Activated naive CD8-positive, alpha-beta T cell (primary cell): Measurements from ENCODE around the gene TDRKH.

ENCODE experiments used
- H3K27ac Mint-ChIP-seq: one replicate; pipeline ENCODE4 v1.8.0; 2021; ENCODE audit warnings: mixed read lengths
- H3K27me3 Mint-ChIP-seq: one replicate; pipeline ENCODE4 v1.8.0; 2021; ENCODE audit warnings: mixed read lengths
- H3K36me3 Mint-ChIP-seq: one replicate; pipeline ENCODE4 v1.8.0; 2021; ENCODE audit warnings: mixed read lengths
- H3K4me1 Mint-ChIP-seq: one replicate; pipeline ENCODE4 v1.8.0; 2021; ENCODE audit warnings: low read depth, mixed read lengths
- H3K4me3 Mint-ChIP-seq: one replicate; pipeline ENCODE4 v1.8.0; 2021; ENCODE audit warnings: mild to moderate bottlenecking, mixed read lengths
- H3K9me3 Mint-ChIP-seq: one replicate; pipeline ENCODE4 v1.8.0; 2021; ENCODE audit warnings: low read depth, mixed read lengths

Gene TDRKH

GRCh38 chr1:151829352-151830046, 39.2 kb upstream of the TDRKH start:
- no peaks in the 10 kb centered on the region for H3K27me3 Mint-ChIP-seq
- peak overlapping the region; percentile 52 for H3K4me3 Mint-ChIP-seq
- peaks cover 71% of the 10 kb centered on the region for H3K4me1 Mint-ChIP-seq
- no peaks in the 10 kb centered on the region for H3K36me3 Mint-ChIP-seq
- H3K27ac Mint-ChIP-seq: peak overlapping the region; percentile 46
- no peaks in the 10 kb centered on the region for H3K9me3 Mint-ChIP-seq

GRCh38 chr1:151828921-151829320, 38.6 kb upstream of the TDRKH start:
- Mint-ChIP-seq H3K4me3 (peak overlapping the region; percentile 52), H3K4me1 (peaks cover 66% of the 10 kb centered on the region), H3K9me3 (no peaks in the 10 kb centered on the region), H3K36me3 (no peaks in the 10 kb centered on the region), H3K27ac (no peak overlapping the region), H3K27me3 (no peaks in the 10 kb centered on the region)

- Mint-ChIP-seq H3K36me3 (no peaks in the 10 kb centered on the region), H3K4me3 (peak overlapping the region; percentile 53), H3K4me1 (peaks cover 57% of the 10 kb centered on the region), H3K9me3 (no peaks in the 10 kb centered on the region), H3K27ac (no peak overlapping the region), H3K27me3 (no peaks in the 10 kb centered on the region)
Measured at GRCh38 chr1:151827853-151828252, 37.6 kb upstream of the TDRKH start.

GRCh38 chr1:151825751-151826660, 35.7 kb upstream of the TDRKH start:
- H3K27ac Mint-ChIP-seq: peak overlapping the region; percentile 13
- H3K36me3 Mint-ChIP-seq: no peaks in the 10 kb centered on the region
- peaks cover 57% of the 10 kb centered on the region for H3K4me1 Mint-ChIP-seq
- no peaks in the 10 kb centered on the region for H3K9me3 Mint-ChIP-seq
- H3K27me3 Mint-ChIP-seq: no peaks in the 10 kb centered on the region
- H3K4me3 Mint-ChIP-seq: peak overlapping the region; percentile 22

- no peak overlapping the region for H3K4me3 Mint-ChIP-seq
- H3K36me3 Mint-ChIP-seq: no peaks in the 10 kb centered on the region
- H3K4me1 Mint-ChIP-seq: peaks cover 58% of the 10 kb centered on the region
- no peaks in the 10 kb centered on the region for H3K27me3 Mint-ChIP-seq
- H3K27ac Mint-ChIP-seq: no peak overlapping the region
- no peaks in the 10 kb centered on the region for H3K9me3 Mint-ChIP-seq
Measured at GRCh38 chr1:151825204-151825603, 34.9 kb upstream of the TDRKH start.

GRCh38 chr1:151823175-151823574, 32.9 kb upstream of the TDRKH start:
- Mint-ChIP-seq H3K4me3 (no peak overlapping the region), H3K36me3 (no peaks in the 10 kb centered on the region), H3K27ac (no peak overlapping the region), H3K27me3 (no peaks in the 10 kb centered on the region), H3K9me3 (no peaks in the 10 kb centered on the region), H3K4me1 (peaks cover 42% of the 10 kb centered on the region)

- H3K9me3 Mint-ChIP-seq: no peaks in the 10 kb centered on the region
- no peak overlapping the region for H3K27ac Mint-ChIP-seq
- H3K4me1 Mint-ChIP-seq: peaks cover 36% of the 10 kb centered on the region
- H3K27me3 Mint-ChIP-seq: no peaks in the 10 kb centered on the region
- no peak overlapping the region for H3K4me3 Mint-ChIP-seq
- no peaks in the 10 kb centered on the region for H3K36me3 Mint-ChIP-seq
Measured at GRCh38 chr1:151822404-151822803, 32.1 kb upstream of the TDRKH start.

- Mint-ChIP-seq H3K27ac (no peak overlapping the region), H3K36me3 (no peaks in the 10 kb centered on the region), H3K9me3 (no peaks in the 10 kb centered on the region), H3K4me1 (peaks cover 39% of the 10 kb centered on the region), H3K4me3 (no peak overlapping the region), H3K27me3 (no peaks in the 10 kb centered on the region)
Measured at GRCh38 chr1:151820940-151821339, 30.6 kb upstream of the TDRKH start.

GRCh38 chr1:151819976-151820623, 29.8 kb upstream of the TDRKH start:
- peak overlapping the region; percentile 10 for H3K4me3 Mint-ChIP-seq
- H3K9me3 Mint-ChIP-seq: no peaks in the 10 kb centered on the region
- no peak overlapping the region for H3K27ac Mint-ChIP-seq
- no peaks in the 10 kb centered on the region for H3K36me3 Mint-ChIP-seq
- peaks cover 43% of the 10 kb centered on the region for H3K4me1 Mint-ChIP-seq
- H3K27me3 Mint-ChIP-seq: no peaks in the 10 kb centered on the region

GRCh38 chr1:151819227-151819835, 29.0 kb upstream of the TDRKH start:
- no peak overlapping the region for H3K4me3 Mint-ChIP-seq
- H3K27ac Mint-ChIP-seq: no peak overlapping the region
- H3K36me3 Mint-ChIP-seq: no peaks in the 10 kb centered on the region
- peaks cover 45% of the 10 kb centered on the region for H3K4me1 Mint-ChIP-seq
- no peaks in the 10 kb centered on the region for H3K9me3 Mint-ChIP-seq
- no peaks in the 10 kb centered on the region for H3K27me3 Mint-ChIP-seq

GRCh38 chr1:151817353-151817730, 27.0 kb upstream of the TDRKH start:
- Mint-ChIP-seq H3K4me3 (no peak overlapping the region), H3K36me3 (no peaks in the 10 kb centered on the region), H3K4me1 (peaks cover 46% of the 10 kb centered on the region), H3K9me3 (no peaks in the 10 kb centered on the region), H3K27ac (no peak overlapping the region), H3K27me3 (no peaks in the 10 kb centered on the region)

- Mint-ChIP-seq H3K4me1 (peaks cover 41% of the 10 kb centered on the region), H3K4me3 (no peak overlapping the region)
Measured at GRCh38 chr1:151816548-151817352, 26.4 kb upstream of the TDRKH start.

GRCh38 chr1:151815716-151816327, 25.5 kb upstream of the TDRKH start:
- Mint-ChIP-seq H3K27ac (no peak overlapping the region), H3K4me3 (no peak overlapping the region)

More at GRCh38 chr1:151816548-151817352, 26.4 kb upstream of the TDRKH start:
- Mint-ChIP-seq H3K27ac (no peak overlapping the region), H3K36me3 (no peaks in the 10 kb centered on the region), H3K9me3 (no peaks in the 10 kb centered on the region), H3K27me3 (no peaks in the 10 kb centered on the region)

More at GRCh38 chr1:151815716-151816327, 25.5 kb upstream of the TDRKH start:
- Mint-ChIP-seq H3K4me1 (peaks cover 32% of the 10 kb centered on the region), H3K9me3 (no peaks in the 10 kb centered on the region), H3K36me3 (no peaks in the 10 kb centered on the region), H3K27me3 (no peaks in the 10 kb centered on the region)
